GM23248 (cell line): ENCODE data around the gene CHERP. TPM values are rescaled to one million over a fixed set of nuclear protein-coding genes. Genes with fewer than 3 reads are reported as not detected.

Experiments used
- DNase-seq: peaks from one replicate; pipeline ENCODE4 v3.0.0-alpha.2; 2015
- H2AFZ ChIP-seq: fragments of 200-600 bp; sonication (generic); 2 replicates; pipeline ENCODE4 v1.6.1; 2016; ENCODE audit warnings: antibody characterized with exemption
- H3F3A ChIP-seq: fragments of 200-600 bp; sonication (generic); 2 replicates; pipeline ENCODE4 v1.6.1; 2016; ENCODE audit warnings: mild to moderate bottlenecking, antibody characterized with exemption, mixed run types; ENCODE audit not compliant: insufficient read depth
- H3K27ac ChIP-seq: fragments of 200-600 bp; sonication (generic); 2 replicates; pipeline ENCODE4 v1.5.1; 2016; ENCODE audit warnings: mild to moderate bottlenecking
- H3K27me3 ChIP-seq: fragments of 200-600 bp; sonication (generic); replicated peaks from 2 replicates; pipeline ENCODE4 v1.6.1; 2016; ENCODE audit warnings: mild to moderate bottlenecking; ENCODE audit not compliant: insufficient read depth
- H3K36me3 ChIP-seq: fragments of 200-600 bp; sonication (generic); 2 replicates; pipeline ENCODE4 v1.6.1; 2016; ENCODE audit warnings: low read depth, mild to moderate bottlenecking
- H3K4me1 ChIP-seq: fragments of 200-600 bp; sonication (generic); 2 replicates; pipeline ENCODE4 v1.6.1; 2016; ENCODE audit warnings: mild to moderate bottlenecking; ENCODE audit not compliant: insufficient read depth
- H3K4me2 ChIP-seq: fragments of 200-600 bp; sonication (generic); one replicate; pipeline ENCODE4 v1.6.1; 2016; ENCODE audit warnings: mild to moderate bottlenecking; ENCODE audit not compliant: unreplicated experiment
- H3K4me3 ChIP-seq: fragments of 200-600 bp; sonication (generic); 2 replicates; pipeline ENCODE4 v1.5.1; 2016; ENCODE audit warnings: mild to moderate bottlenecking
- H3K79me2 ChIP-seq: fragments of 200-600 bp; sonication (generic); 2 replicates; pipeline ENCODE4 v1.6.1; 2016; ENCODE audit warnings: mild to moderate bottlenecking; ENCODE audit not compliant: insufficient read depth
- H3K9ac ChIP-seq: fragments of 200-600 bp; sonication (generic); 2 replicates; pipeline ENCODE4 v1.6.1; 2016; ENCODE audit warnings: mild to moderate bottlenecking
- H3K9me2 ChIP-seq: fragments of 200-600 bp; sonication (generic); 2 replicates; pipeline ENCODE4 v1.6.1; 2016; ENCODE audit warnings: mixed run types, mild to moderate bottlenecking, moderate library complexity; ENCODE audit not compliant: insufficient read depth
- H3K9me3 ChIP-seq: fragments of 200-600 bp; sonication (generic); one replicate; pipeline ENCODE4 v1.6.1; 2017; ENCODE audit warnings: low read depth
- H4K20me1 ChIP-seq: fragments of 200-600 bp; sonication (generic); 2 replicates; pipeline ENCODE4 v1.6.0; 2016; ENCODE audit not compliant: insufficient read depth
- EZH2 ChIP-seq: fragments of 200-600 bp; sonication (generic); IDR thresholded peaks from 2 replicates; pipeline ENCODE4 v1.6.1; 2018; ENCODE audit warnings: antibody characterized with exemption, mild to moderate bottlenecking; ENCODE audit not compliant: insufficient read depth, poor library complexity, severe bottlenecking
- EZH2phosphoT487 ChIP-seq: fragments of 200-600 bp; sonication (generic); IDR thresholded peaks from 2 replicates; pipeline ENCODE4 v1.6.1; 2018; ENCODE audit warnings: antibody characterized with exemption, moderate library complexity, mild to moderate bottlenecking, low read depth; ENCODE audit not compliant: insufficient read depth
- WGBS, 2 experiments: methylation state at CpG; one replicate each; pipeline ENCODE4 v1.1.6; 2015 to 2017; ENCODE audit warnings: low lambda C conversion rate in 2 of 2, low coverage in 1 of 2; ENCODE audit errors: missing lambda C conversion rate in 2 of 2; 5-methylcytosine and 5-hydroxymethylcytosine counted together
- in situ Hi-C: fragments of 300-500 bp; cut with MboI; formaldehyde crosslinking; loops from 2 replicates; pipeline ENCODE4 v1.15.0; 2020
- polyA plus RNA-seq: library from polyadenylated mRNA; unstranded; fragments of >200 nt; fragmentation: Nextera tagmentation; extraction: Ambion mirVana; gene quantifications from 2 replicates; pipeline ENCODE4 v1.2.1, GENCODE V29; 2016
- total RNA-seq: library from RNA; depleted of rRNA; stranded (reverse); fragments of >200 nt; shearing (Covaris generic); gene quantifications from 2 replicates; pipeline ENCODE4 v1.2.3, GENCODE V29; 2014

The CHERP gene
- total and polyA plus RNA-seq, 2 experiments from 2014 or later, result 1.4 to 16.8 TPM

DNA sequence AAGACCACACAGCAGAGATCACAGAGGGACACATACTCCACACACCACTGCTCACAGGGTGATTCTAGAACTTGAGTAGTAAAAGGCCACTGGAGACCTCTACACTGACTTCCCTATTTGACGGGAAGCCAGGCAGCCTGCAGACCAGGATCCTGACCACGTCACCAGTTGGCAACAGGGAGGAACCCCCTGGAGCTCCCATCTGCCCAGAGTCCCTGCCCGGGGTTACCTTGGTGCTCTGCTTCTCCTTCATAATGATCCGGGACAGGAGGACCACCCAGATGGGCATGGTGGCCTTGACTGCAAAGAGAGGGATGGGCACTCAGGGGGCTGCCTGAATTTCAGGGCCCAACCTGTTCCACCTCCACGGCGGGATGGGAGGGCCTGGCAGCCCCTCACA lies 29.0 kb upstream of the CHERP start:
- H4K20me1 ChIP-seq, result no peaks in the 10 kb centered on the region
- TF ChIP-seq EZH2 (no peak), EZH2phosphoT487 (no peak)
- H3K79me2 ChIP-seq, result peaks cover 96% of the 10 kb centered on the region
- H3K4me3 ChIP-seq, result peak overlapping the region; percentile 85
- peak overlapping the region; percentile 46 for H2AFZ ChIP-seq
- H3K9me3 ChIP-seq, result no peaks in the 10 kb centered on the region
- peak; percentile 66 for DNase-seq
- H3K4me2 ChIP-seq, result peak overlapping the region; percentile 72
- H3F3A ChIP-seq, result 0 out of 2 replicates have a peak, but pooled peaks cover 6% of the 10 kb centered on the region
- H3K36me3 ChIP-seq, result peaks cover 17% of the 10 kb centered on the region
- peak overlapping the region; percentile 67 for H3K27ac ChIP-seq
- peaks cover 21% of the 10 kb centered on the region for H3K4me1 ChIP-seq
- in situ Hi-C loops, result no loop called here
- no peaks in the 10 kb centered on the region for H3K27me3 ChIP-seq
- 24 to 32% methylated on average over 6 of the region's 6 CpGs for WGBS, 2 experiments
- no peaks in the 10 kb centered on the region for H3K9me2 ChIP-seq
- H3K9ac ChIP-seq, result peak overlapping the region; percentile 86

DNA sequence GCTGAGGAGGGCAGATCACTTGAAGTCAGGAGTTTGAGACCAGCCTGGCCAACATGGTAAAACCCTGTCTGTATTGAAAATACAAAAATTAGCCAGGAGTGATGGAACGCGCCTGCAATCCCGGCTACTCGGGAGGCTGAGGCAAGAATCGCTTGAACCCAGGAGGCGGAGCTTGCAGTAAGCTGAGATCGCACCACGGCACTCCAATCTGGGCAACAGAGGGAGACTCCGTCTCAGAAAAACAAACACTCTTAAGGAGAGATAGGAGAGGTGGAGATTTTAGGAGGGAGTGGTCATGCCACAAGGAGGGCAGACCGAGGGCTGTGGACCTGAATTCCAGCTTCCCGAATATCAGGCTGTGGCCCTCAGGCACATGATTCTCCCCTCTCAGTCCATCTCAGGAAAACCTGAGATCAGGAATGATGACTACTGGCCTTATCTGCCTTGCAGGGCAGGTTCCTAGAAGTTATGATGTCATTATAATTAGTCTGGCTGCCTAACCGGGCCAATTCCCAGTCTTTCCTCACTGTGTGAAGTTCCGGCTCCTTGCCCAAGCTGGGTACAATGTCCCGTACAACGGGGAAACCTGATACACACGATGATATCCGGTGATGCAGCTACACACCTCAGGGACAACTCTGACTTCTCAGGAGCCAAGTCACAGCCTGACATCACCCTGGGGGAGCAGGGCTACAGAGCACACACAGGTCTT lies 27.5 kb upstream of the CHERP start:
- H3K4me1 ChIP-seq, result peaks cover 21% of the 10 kb centered on the region
- H3K4me2 ChIP-seq, result peak overlapping the region; percentile 19
- H3K4me3 ChIP-seq, result no peak overlapping the region
- H2AFZ ChIP-seq, result no peak overlapping the region
- peaks cover 96% of the 10 kb centered on the region for H3K79me2 ChIP-seq
- no peaks in the 10 kb centered on the region for H3K27me3 ChIP-seq
- no peaks in the 10 kb centered on the region for H4K20me1 ChIP-seq
- in situ Hi-C loops, result no loop called here
- DNase-seq, result peak; percentile 27
- peaks cover 30% of the 10 kb centered on the region for H3K36me3 ChIP-seq
- H3F3A ChIP-seq, result 0 out of 2 replicates have a peak, but pooled peaks cover 6% of the 10 kb centered on the region
- H3K9me2 ChIP-seq, result no peaks in the 10 kb centered on the region
- WGBS, 2 experiments, result 82 to 85% methylated on average over 17 of the region's 17 CpGs
- no peaks in the 10 kb centered on the region for H3K9me3 ChIP-seq
- TF ChIP-seq EZH2phosphoT487 (no peak), EZH2 (no peak)
- no peak overlapping the region for H3K9ac ChIP-seq
- H3K27ac ChIP-seq, result 0 out of 2 replicates have a peak overlapping the region, but pooled peaks have one; percentile 18

DNA sequence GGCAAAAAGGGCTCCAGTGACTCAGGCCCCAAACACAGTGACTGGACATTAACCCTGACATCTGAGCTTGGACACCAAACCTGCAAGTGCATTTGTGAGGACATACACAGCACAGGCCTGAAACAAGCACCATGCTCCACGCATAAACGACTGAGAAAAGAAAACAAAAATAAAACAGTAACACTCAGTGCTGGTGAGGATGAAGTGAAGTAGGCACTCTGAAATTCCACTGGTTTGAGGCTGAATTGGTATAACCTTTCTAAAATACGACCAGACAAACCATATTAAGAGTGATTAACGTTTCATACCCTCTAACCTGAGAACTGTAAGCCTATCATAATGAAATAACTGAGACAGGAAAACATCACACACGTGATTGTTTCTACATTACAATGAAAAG lies 24.5 kb upstream of the CHERP start:
- WGBS, 2 experiments, result 85 to 93% methylated on average over 5 of the region's 5 CpGs
- TF ChIP-seq EZH2 (no peak), EZH2phosphoT487 (no peak)

DNA sequence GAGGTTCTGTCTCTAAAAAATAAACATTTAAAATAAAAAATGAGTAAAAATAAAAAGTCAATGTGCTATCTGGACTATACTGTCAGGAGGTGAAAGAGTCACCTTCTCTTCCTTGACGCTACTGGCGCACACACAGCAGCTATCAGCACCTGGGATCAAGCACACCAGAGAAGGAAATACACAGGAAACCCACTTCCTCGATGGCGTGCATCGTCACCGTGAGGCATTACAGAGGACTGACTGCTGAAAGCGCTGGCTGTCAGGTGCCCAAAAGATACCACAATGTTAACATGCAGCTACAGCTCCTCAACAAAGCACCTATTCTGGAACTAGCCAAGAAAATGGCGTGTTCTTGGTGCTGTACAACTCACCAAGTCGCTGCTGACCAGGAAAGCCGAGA lies 23.9 kb upstream of the CHERP start:
- H2AFZ ChIP-seq, result no peak overlapping the region
- H3F3A ChIP-seq, result no peaks in the 10 kb centered on the region
- no peaks in the 10 kb centered on the region for H3K9me3 ChIP-seq
- no peaks in the 10 kb centered on the region for H3K9me2 ChIP-seq
- H4K20me1 ChIP-seq, result no peaks in the 10 kb centered on the region
- DNase-seq, result no peak
- H3K4me3 ChIP-seq, result no peak overlapping the region
- in situ Hi-C loops, result no loop called here
- peaks cover 50% of the 10 kb centered on the region for H3K36me3 ChIP-seq
- H3K27ac ChIP-seq, result no peak overlapping the region
- no peak overlapping the region for H3K4me2 ChIP-seq
- H3K9ac ChIP-seq, result no peak overlapping the region
- no peaks in the 10 kb centered on the region for H3K27me3 ChIP-seq
- H3K79me2 ChIP-seq, result peaks cover 95% of the 10 kb centered on the region
- peaks cover 10% of the 10 kb centered on the region for H3K4me1 ChIP-seq
- 96 to 97% methylated on average over 10 of the region's 10 CpGs for WGBS, 2 experiments
- no peak for TF ChIP-seq EZH2
- TF ChIP-seq EZH2phosphoT487, result no peak

More for the DNA sequence above, 24.5 kb upstream of the CHERP start:
- Histone ChIP-seq H3K9ac (no peak overlapping the region), H3K4me1 (peaks cover 10% of the 10 kb centered on the region), H3K36me3 (peaks cover 50% of the 10 kb centered on the region), H3F3A (no peaks in the 10 kb centered on the region), H2AFZ (no peak overlapping the region), H3K27ac (no peak overlapping the region), H4K20me1 (no peaks in the 10 kb centered on the region), H3K4me3 (no peak overlapping the region), H3K9me3 (no peaks in the 10 kb centered on the region), H3K4me2 (no peak overlapping the region), H3K9me2 (no peaks in the 10 kb centered on the region), H3K27me3 (no peaks in the 10 kb centered on the region), H3K79me2 (peaks cover 96% of the 10 kb centered on the region)
- in situ Hi-C loops, result no loop called here
- no peak for DNase-seq
